Mesothelial cell of epicardium (in vitro differentiated cells): Measurements from ENCODE around the gene ARAP1. TPM values are rescaled to one million over a fixed set of nuclear protein-coding genes. Genes with fewer than 3 reads are reported as not detected.

Source experiments
- DNase-seq, 2 experiments: peaks; one replicate each; pipeline ENCODE4 v3.0.0; 2021; ENCODE audit warnings: low spot score in 2 of 2; ENCODE audit not compliant: unreplicated experiment in 2 of 2
- H3K27ac Mint-ChIP-seq: 2 replicates; pipeline ENCODE4 v1.8.0; 2021; ENCODE audit warnings: mixed read lengths
- H3K27me3 Mint-ChIP-seq: 2 replicates; pipeline ENCODE4 v1.8.0; 2021; ENCODE audit warnings: low read depth, mixed read lengths
- H3K36me3 Mint-ChIP-seq: 2 replicates; pipeline ENCODE4 v1.8.0; 2021; ENCODE audit warnings: mixed read lengths
- H3K4me1 Mint-ChIP-seq: 2 replicates; pipeline ENCODE4 v1.8.0; 2021; ENCODE audit warnings: mixed read lengths
- H3K4me3 Mint-ChIP-seq: 2 replicates; pipeline ENCODE4 v1.8.0; 2021; ENCODE audit warnings: mild to moderate bottlenecking, moderate library complexity, mixed read lengths
- H3K9me3 Mint-ChIP-seq: 2 replicates; pipeline ENCODE4 v1.8.0; 2021; ENCODE audit warnings: mixed read lengths
- CTCF ChIP-seq: fragments of 200-600 bp; sonication (generic); IDR thresholded peaks from one replicate; pipeline ENCODE4 v1.5.0; 2021; ENCODE audit warnings: antibody characterized with exemption; ENCODE audit not compliant: unreplicated experiment
- total RNA-seq: library from RNA; stranded (reverse); gene quantifications from 3 replicates; pipeline ENCODE4 v1.2.1, GENCODE V29; 2021

ARAP1 gene
- total RNA-seq, 1 donor from 2014 or later, result 155 TPM

GRCh38 chr11:72678524-72678923 lies 73.7 kb downstream of the ARAP1 start:
- no peaks in the 10 kb centered on the region for H3K36me3 Mint-ChIP-seq
- H3K9me3 Mint-ChIP-seq, result no peaks in the 10 kb centered on the region
- peaks cover 12% of the 10 kb centered on the region for H3K4me1 Mint-ChIP-seq
- no peak overlapping the region for H3K4me3 Mint-ChIP-seq
- no peak for TF ChIP-seq CTCF
- DNase-seq, result no peak
- H3K27ac Mint-ChIP-seq, result no peak overlapping the region
- H3K27me3 Mint-ChIP-seq, result peaks cover 72% of the 10 kb centered on the region

DNA sequence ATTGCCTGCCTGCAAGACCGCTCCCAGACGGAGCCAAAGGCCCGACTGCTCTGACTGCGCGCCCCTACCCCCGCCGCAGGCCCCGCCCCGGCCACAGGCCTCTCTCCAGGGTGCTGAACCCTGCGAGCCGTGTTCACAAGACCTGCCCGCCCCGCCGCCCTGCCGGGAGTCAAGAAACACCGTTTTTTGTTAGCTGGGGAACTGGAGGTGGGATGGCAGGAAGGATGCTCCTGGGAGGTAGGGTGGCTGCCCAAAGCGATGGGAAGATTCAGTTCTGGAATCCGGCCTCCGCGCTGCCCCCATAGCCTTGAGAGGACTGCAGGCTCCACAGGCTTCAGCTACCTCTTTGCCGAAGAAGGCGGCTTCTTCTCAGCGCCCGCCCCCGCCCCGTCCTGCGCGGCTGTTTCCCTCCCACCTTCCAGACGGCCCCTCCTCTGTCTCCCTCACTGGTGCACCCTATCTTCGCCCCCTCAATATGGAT lies 75.3 kb downstream of the ARAP1 start:
- H3K36me3 Mint-ChIP-seq, result no peaks in the 10 kb centered on the region
- no peak overlapping the region for H3K27ac Mint-ChIP-seq
- no peaks in the 10 kb centered on the region for H3K9me3 Mint-ChIP-seq
- no peak overlapping the region for H3K4me3 Mint-ChIP-seq
- no peak for TF ChIP-seq CTCF
- peaks cover 12% of the 10 kb centered on the region for H3K4me1 Mint-ChIP-seq
- H3K27me3 Mint-ChIP-seq, result peaks cover 89% of the 10 kb centered on the region
- peak; percentile 78 to 92 for DNase-seq

DNA sequence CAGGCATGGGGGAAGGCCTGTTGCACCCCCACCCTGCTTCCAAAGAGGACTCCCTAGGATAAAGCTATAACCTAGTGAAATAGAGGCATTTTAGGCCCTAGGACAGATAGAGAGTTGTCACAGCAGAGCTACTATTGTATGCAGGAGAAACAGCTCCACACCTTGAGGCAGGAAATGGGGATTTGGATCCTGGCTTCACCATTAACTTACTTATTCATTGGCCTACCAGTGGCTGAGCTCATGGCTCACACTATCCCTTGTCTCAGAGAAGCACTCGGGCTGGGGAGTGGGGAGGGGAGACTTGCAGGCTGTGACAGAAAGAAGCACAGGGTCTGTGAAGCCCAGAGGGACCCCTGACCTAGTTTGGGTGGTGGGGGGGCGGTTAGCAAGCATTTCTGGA lies 77.0 kb downstream of the ARAP1 start:
- TF ChIP-seq CTCF, result no peak
- H3K4me1 Mint-ChIP-seq, result peaks cover 12% of the 10 kb centered on the region
- no peak overlapping the region for H3K4me3 Mint-ChIP-seq
- no peaks in the 10 kb centered on the region for H3K36me3 Mint-ChIP-seq
- H3K9me3 Mint-ChIP-seq, result no peaks in the 10 kb centered on the region
- H3K27ac Mint-ChIP-seq, result no peak overlapping the region
- DNase-seq, result no peak
- H3K27me3 Mint-ChIP-seq, result peaks cover 97% of the 10 kb centered on the region

GRCh38 chr11:72673943-72674828 lies 78.0 kb downstream of the ARAP1 start, which contains the start of gene PDE2A:
Gene PDE2A (minus strand): TSS chr11:72674422. CDS start chr11:72674207, 215 bp downstream.
- Mint-ChIP-seq H3K4me1 (peaks cover 8% of the 10 kb centered on the region), H3K9me3 (no peaks in the 10 kb centered on the region), H3K27me3 (peaks cover 87% of the 10 kb centered on the region), H3K27ac (no peak within 1 kb of the TSS), H3K4me3 (no peak within 1 kb of the TSS), H3K36me3 (no peaks in the 10 kb centered on the region)
- no peak for DNase-seq
- no peak for TF ChIP-seq CTCF

DNA sequence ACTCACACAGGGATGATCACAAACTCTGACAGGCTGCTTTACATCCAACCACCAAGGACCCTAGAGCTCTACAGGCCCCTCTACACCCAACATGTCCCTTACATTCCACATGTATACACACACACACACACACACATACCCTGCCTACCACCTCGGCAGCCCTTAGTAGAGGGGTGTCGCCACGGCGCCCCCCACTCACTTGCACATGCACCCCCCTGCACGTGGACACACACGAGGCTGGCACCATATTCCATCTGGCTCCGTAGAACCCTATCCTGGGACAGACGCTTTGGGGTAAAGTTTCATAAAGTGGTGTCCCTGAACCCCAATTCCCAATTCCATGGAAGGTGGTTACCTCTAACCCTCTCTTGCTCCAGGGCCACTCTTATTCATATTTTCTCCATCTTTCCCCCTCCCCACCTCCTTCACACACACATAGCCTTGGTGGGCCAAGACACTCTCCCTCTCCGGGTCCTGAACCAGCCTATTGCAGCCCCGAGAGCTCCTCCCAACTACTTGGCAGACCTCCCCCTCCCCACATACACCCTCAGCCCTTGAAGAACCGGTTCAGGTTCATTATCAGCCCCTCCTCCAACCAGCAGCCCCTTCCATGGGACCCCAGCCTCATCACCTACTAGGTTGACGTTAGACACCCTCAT lies 78.8 kb downstream of the ARAP1 start:
- Mint-ChIP-seq H3K4me3 (no peak overlapping the region), H3K4me1 (peaks cover 8% of the 10 kb centered on the region), H3K27me3 (peaks cover 84% of the 10 kb centered on the region), H3K9me3 (no peaks in the 10 kb centered on the region), H3K36me3 (no peaks in the 10 kb centered on the region), H3K27ac (no peak overlapping the region)
- TF ChIP-seq CTCF, result no peak
- no peak for DNase-seq
